ENCODE results near the gene CLCN7. TPM values are rescaled to one million over a fixed set of nuclear protein-coding genes. Genes with fewer than 3 reads are reported as not detected.

CLCN7 gene
- total and polyA plus RNA-seq, 2 donors (not counting 3 experiments of a cell fraction or from before 2014, with no cell fraction given) = 59.8 to 94.9 TPM

DNA sequence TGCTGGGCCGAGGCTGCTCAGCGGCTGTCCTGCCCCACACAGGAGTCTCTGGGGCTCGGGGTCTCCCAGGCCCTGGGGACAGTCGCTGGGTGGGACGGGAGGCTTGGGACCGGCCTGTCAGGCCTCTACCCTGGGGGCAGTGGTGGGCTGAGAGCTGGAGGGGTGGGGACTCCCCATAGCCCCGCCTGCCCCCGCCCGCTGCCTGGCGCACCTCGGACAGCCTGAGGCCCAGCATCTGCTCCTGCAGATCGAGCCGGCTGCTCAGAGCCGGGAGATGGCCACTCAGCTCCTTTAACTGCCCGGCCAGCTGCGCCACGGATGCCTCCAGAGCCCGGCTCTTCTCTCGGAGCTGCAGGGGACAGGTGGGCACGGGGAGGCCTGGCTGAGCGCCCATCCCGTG lies 37.2 kb downstream of the CLCN7 start:
- intact Hi-C loops (cut with micrococcal nuclease) (no loop called here), dilution Hi-C loops (cut with MboI; ENCODE audit: extremely low pct_ligation_motif_present, low sequenced_read_pairs) (no loop called here)
- TF ChIP-seq FOS (IDR thresholded peaks at IDR 0.05; ENCODE audit: borderline replicate concordance, insufficient read depth, low read length) (no peak), POLR2A (IDR thresholded peaks at IDR 0.05; ENCODE audit: low read depth, low read length) (no peak), MAX (IDR thresholded peaks at IDR 0.05; ENCODE audit: insufficient read depth, insufficient read length) (no peak), GATA2 (IDR thresholded peaks at IDR 0.05; ENCODE audit: insufficient read depth, insufficient read length, low read depth, low read length) (no peak), POLR2AphosphoS5 (IDR thresholded peaks at IDR 0.05; ENCODE audit: insufficient read depth, low read depth, low read length) (no peak), MYC (IDR thresholded peaks at IDR 0.05; ENCODE audit: low read depth, low read length) (no peak), JUN (IDR thresholded peaks at IDR 0.05; ENCODE audit: borderline replicate concordance, insufficient read depth, insufficient read length, low read depth) (no peak), CTCF (IDR thresholded peaks at IDR 0.05; ENCODE audit: extremely low read depth in 1 of 2, insufficient read depth in 1 of 2, low read depth in 1 of 2, low read length in 2 of 2) (no peak), EZH2 (IDR thresholded peaks at IDR 0.05; ENCODE audit: borderline replicate concordance, low read depth, low read length, severe bottlenecking) (no peak)
- H3K4me3 ChIP-seq (replicated peaks in 1 of 3; ENCODE audit: insufficient read depth in 1 of 3, low read depth in 1 of 3, low read length in 3 of 3) = no peak overlapping the region
- no peak overlapping the region for H2AFZ ChIP-seq (ENCODE audit: low read depth, low read length)
- no peaks in the 10 kb centered on the region for H3K9me3 ChIP-seq (replicated peaks; ENCODE audit: control insufficient read depth, insufficient read depth, low read length)
- no peaks in the 10 kb centered on the region for H3K36me3 ChIP-seq (ENCODE audit: control insufficient read depth in 2 of 2, extremely low read depth in 1 of 2, insufficient read depth in 2 of 2, low read length in 2 of 2)
- POLR2A ChIA-PET = no interaction called here
- DNase-seq (ENCODE audit: low read depth, low spot score) = no peak
- H3K9me1 ChIP-seq (replicated peaks; ENCODE audit: control insufficient read depth, extremely low read depth, insufficient read depth, low read length) = no peaks in the 10 kb centered on the region
- H4K20me1 ChIP-seq (replicated peaks; ENCODE audit: control insufficient read depth, extremely low read depth, insufficient read depth, low read length) = no peaks in the 10 kb centered on the region
- H3K4me2 ChIP-seq (ENCODE audit: insufficient read depth, low read length) = no peak overlapping the region
- no peak overlapping the region for H3K27ac ChIP-seq (ENCODE audit: insufficient read depth, low read depth, low read length)
- FAIRE-seq = no peak
- H3K27me3 ChIP-seq (ENCODE audit: control insufficient read depth in 2 of 2, insufficient read depth in 2 of 2, low read length in 2 of 2) = no peaks in the 10 kb centered on the region
- no peak overlapping the region for H3K9ac ChIP-seq (replicated peaks; ENCODE audit: extremely low read depth, insufficient read depth, low read length)
- CTCF ChIA-PET = interaction anchor here (1.8 kb wide), 1 partner anchor 9 kb away, joined by 6 read pairs; no protein-coding TSS in a partner anchor
- H3K79me2 ChIP-seq (ENCODE audit: control insufficient read depth, insufficient read depth, low read length) = no peaks in the 10 kb centered on the region
- no TSS peak for BruUV-seq (replicated peaks)
- no peaks in the 10 kb centered on the region for H3K4me1 ChIP-seq (ENCODE audit: control insufficient read depth, extremely low read depth, insufficient read depth, low read length)
